ENCODE measurements around the gene GCC1.

DNA sequence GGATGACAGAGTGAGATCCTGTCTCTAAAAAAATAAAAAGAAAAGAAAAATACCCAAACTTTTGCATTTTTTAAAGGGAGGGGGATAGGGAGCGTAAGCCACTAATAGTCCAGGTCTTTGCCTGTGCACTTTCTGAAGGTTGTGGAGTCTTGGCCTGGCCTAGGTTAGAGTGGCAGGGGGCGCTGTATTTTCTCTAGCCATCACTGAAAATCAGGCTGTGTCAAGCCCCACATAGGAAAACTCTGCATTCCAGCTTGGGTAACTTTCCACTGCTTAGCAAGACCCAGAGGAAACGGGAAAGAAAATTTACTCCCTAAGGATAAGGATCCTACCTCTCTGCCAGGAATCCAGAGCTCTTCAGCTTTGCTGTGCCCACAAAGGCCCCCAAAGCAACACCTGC lies 43.0 kb upstream of the GCC1 start:
- TF ChIP-seq, protein P1, sequence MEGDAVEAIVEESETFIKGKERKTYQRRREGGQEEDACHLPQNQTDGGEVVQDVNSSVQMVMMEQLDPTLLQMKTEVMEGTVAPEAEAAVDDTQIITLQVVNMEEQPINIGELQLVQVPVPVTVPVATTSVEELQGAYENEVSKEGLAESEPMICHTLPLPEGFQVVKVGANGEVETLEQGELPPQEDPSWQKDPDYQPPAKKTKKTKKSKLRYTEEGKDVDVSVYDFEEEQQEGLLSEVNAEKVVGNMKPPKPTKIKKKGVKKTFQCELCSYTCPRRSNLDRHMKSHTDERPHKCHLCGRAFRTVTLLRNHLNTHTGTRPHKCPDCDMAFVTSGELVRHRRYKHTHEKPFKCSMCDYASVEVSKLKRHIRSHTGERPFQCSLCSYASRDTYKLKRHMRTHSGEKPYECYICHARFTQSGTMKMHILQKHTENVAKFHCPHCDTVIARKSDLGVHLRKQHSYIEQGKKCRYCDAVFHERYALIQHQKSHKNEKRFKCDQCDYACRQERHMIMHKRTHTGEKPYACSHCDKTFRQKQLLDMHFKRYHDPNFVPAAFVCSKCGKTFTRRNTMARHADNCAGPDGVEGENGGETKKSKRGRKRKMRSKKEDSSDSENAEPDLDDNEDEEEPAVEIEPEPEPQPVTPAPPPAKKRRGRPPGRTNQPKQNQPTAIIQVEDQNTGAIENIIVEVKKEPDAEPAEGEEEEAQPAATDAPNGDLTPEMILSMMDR (IDR thresholded peaks at IDR 0.05; ENCODE audit: low read depth, low read length, poor library complexity, severe bottlenecking) = peak; percentile 35
- no peak for TF ChIP-seq EZH2phosphoT487 (IDR thresholded peaks at IDR 0.05; ENCODE audit: borderline replicate concordance, low read length)

Data from DOHH2 (cell line).